Measurements from ENCODE around the gene NDUFB8. TPM values are rescaled to one million over a fixed set of nuclear protein-coding genes. Genes with fewer than 3 reads are reported as not detected.
A peak's percentile ranks its signal among the peaks of the same experiment; 100 is the strongest.

Gene NDUFB8
- total RNA-seq, 1 donor from 2014 or later: 195 TPM

DNA sequence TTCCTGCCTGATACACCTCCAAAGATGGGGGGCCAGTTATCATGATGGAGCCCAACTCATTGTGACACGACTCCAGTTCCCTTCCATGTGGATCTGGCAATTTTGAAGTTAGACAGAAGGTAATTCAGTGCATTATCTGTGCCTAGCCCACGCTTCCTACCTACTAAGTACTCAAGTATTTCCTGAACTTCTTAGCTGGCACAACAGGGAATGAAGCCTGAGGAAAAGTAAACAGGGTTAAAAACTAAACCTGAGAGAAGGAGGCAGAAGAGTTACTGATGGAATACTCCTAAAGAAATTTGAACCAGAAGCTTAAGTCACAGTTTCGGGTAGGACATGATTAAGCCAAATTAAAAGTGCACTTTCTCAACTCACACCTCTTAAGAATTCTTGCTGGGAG, 8.9 kb downstream of the NDUFB8 start:
- TF ChIP-seq CTCF (conservative IDR thresholded peaks at IDR 0.05): no peak
- Mint-ChIP-seq H3K4me1 (ENCODE audit: unreplicated experiment) (peaks cover 9% of the 10 kb centered on the region), H3K4me3 (no peak overlapping the region), H3K36me3 (peaks cover 4% of the 10 kb centered on the region), H3K27me3 (peaks cover 24% of the 10 kb centered on the region), H3K27ac (no peak overlapping the region), H3K9me3 (no peaks in the 10 kb centered on the region)
- no peak for DNase-seq (ENCODE audit: extremely low spot score, unreplicated experiment)

- H3K4me1 Mint-ChIP-seq (ENCODE audit: unreplicated experiment): peaks cover 9% of the 10 kb centered on the region
- peak; percentile 74 for DNase-seq (ENCODE audit: extremely low spot score, unreplicated experiment)
- peak within 1 kb of the TSS; percentile 91 for H3K4me3 Mint-ChIP-seq
- TF ChIP-seq CTCF (conservative IDR thresholded peaks at IDR 0.05): no peak
- peaks cover 3% of the 10 kb centered on the region for H3K36me3 Mint-ChIP-seq
- H3K27ac Mint-ChIP-seq: peak within 1 kb of the TSS; percentile 15
- H3K27me3 Mint-ChIP-seq: peaks cover 24% of the 10 kb centered on the region
- no peaks in the 10 kb centered on the region for H3K9me3 Mint-ChIP-seq
These were observed 10.2 kb downstream of the NDUFB8 start, which contains the start of gene SEC31B for GRCh38 chr10:100519311-100520051. Gene SEC31B, minus strand, starts transcription at chr10:100519861. Its CDS starts 2,909 bp downstream, at chr10:100516952.

DNA sequence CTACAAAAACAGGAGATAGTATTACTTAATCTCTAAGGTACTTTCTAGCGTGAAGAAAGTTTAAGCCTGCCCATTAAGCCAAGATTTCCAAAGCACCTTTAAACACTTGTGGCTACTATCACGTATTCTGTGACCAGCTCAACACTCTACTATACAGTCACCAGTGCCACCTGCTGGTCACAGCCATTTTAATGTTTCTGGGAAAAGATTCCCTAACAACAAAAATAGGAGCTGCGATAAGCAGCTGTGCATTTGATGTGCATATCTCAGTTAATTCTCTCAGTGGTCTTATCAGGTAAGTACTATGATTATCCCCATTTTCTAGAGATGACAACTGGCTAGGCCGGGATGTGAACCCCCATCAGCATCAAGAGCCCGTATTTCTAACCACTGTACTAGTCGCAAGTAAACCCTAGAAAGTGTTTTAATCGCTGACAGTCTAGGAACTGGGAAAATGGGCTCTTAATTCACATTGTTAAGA, 10.9 kb downstream of the NDUFB8 start:
- Mint-ChIP-seq H3K9me3 (no peaks in the 10 kb centered on the region), H3K4me3 (peak overlapping the region; percentile 91), H3K27me3 (peaks cover 24% of the 10 kb centered on the region), H3K36me3 (peaks cover 3% of the 10 kb centered on the region), H3K4me1 (ENCODE audit: unreplicated experiment) (peaks cover 9% of the 10 kb centered on the region), H3K27ac (peak overlapping the region; percentile 15)
- DNase-seq (ENCODE audit: extremely low spot score, unreplicated experiment): no peak
- peak; percentile 88 for TF ChIP-seq CTCF (conservative IDR thresholded peaks at IDR 0.05)

DNA sequence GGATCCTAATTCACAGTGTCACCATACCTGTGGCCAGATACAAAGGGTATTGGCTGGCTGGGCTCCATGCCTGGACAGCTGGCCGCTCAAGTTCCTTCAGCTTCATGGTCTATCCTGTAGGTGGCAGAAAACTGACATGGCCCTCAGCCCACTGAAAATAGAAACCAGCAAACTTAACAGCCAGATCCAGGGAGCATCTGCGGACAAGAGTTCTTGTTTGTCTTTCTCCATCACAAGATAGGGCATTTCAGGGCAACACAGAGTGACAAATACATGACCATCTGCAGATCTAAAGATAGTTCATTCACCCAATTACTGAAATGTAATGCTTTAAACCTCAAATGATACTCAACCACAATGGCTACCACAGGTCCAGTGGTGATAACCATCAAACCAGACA, 12.8 kb downstream of the NDUFB8 start:
- Mint-ChIP-seq H3K4me3 (no peak overlapping the region), H3K4me1 (ENCODE audit: unreplicated experiment) (peaks cover 9% of the 10 kb centered on the region), H3K36me3 (peaks cover 3% of the 10 kb centered on the region), H3K27me3 (peaks cover 24% of the 10 kb centered on the region), H3K9me3 (no peaks in the 10 kb centered on the region), H3K27ac (no peak overlapping the region)
- DNase-seq (ENCODE audit: extremely low spot score, unreplicated experiment): no peak
- TF ChIP-seq CTCF (conservative IDR thresholded peaks at IDR 0.05): peak; percentile 36

- DNase-seq (ENCODE audit: extremely low spot score, unreplicated experiment): no peak
These were observed 14.1 kb downstream of the NDUFB8 start for GRCh38 chr10:100515612-100516011.

More at GRCh38 chr10:100515612-100516011, 14.1 kb downstream of the NDUFB8 start:
- H3K4me1 Mint-ChIP-seq (ENCODE audit: unreplicated experiment): peaks cover 9% of the 10 kb centered on the region
- H3K4me3 Mint-ChIP-seq: no peak overlapping the region
- TF ChIP-seq CTCF (conservative IDR thresholded peaks at IDR 0.05): no peak
- H3K27ac Mint-ChIP-seq: no peak overlapping the region
- peaks cover 20% of the 10 kb centered on the region for H3K27me3 Mint-ChIP-seq
- H3K9me3 Mint-ChIP-seq: no peaks in the 10 kb centered on the region
- H3K36me3 Mint-ChIP-seq: peaks cover 3% of the 10 kb centered on the region

Measured in type B pancreatic cell (in vitro differentiated cells).